Stimulated activated naive CD8-positive, alpha-beta T cell treated with anti-CD3 and anti-CD28 coated beads, Interleukin-15, Interleukin-2, amounts not matched to agents 100 U/mL and 50 U/mL, for 24 hours (primary cell): ENCODE measurements around the gene PCDHGA10.
A peak's percentile ranks its signal among the peaks of the same experiment; 100 is the strongest.
"Not testable (repeated sequence)": the region's sequence is repeated elsewhere in the genome, so short reads cannot be mapped to it uniquely, and the experiment has no call there.

Experiments used
- ATAC-seq: fragments of 150-1000 bp; cut with Tn5 transposase; one replicate; pipeline ENCODE4 v1.10.0; 2021
- DNase-seq: peaks from one replicate; pipeline ENCODE4 v3.0.0; 2021

PCDHGA10 gene

DNA sequence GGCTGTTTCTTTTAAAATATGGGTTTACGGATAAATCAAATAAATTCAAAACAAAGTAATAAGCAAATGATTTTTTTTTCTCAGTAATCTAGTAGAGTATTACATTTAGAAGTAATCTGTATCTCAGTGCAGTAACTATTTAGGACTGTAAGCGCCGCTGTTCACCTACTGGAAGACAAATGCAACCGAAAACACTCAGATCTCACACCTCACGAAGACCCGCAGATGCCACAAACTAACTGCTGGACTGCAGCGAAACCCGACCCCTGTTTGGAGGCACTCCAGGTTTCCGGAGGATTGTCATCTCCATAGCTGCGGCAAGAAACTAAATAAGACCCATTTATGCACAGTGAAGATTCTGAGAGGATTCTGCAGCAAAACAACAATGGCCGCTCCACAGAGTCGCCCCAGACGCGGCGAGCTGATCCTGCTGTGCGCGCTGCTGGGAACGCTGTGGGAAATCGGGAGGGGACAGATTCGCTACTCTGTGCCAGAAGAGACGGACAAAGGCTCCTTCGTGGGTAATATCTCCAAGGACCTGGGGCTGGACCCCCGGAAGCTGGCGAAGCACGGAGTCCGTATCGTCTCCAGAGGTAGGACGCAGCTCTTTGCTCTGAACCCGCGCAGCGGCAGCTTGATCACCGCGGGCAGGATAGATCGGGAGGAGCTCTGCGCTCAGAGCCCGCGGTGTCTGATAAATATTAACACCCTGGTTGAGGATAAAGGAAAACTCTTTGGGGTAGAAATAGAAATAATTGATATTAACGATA lies 20.2 kb upstream of the PCDHGA10 start, which contains the start of gene PCDHGA8:
PCDHGA8 (plus strand) TSS at position 205 of the 770 bp plus-strand sequence; CDS start at position 386, 181 bp downstream.
- ATAC-seq: no peak
- DNase-seq: no peak

- no peak for ATAC-seq
These were observed 19.5 kb upstream of the PCDHGA10 start for GRCh38 chr5:141393267-141393666.

GRCh38 chr5:141394401-141395187 lies 18.2 kb upstream of the PCDHGA10 start:
- DNase-seq, ATAC-seq: not testable (repeated sequence)

More at GRCh38 chr5:141393267-141393666, 19.5 kb upstream of the PCDHGA10 start:
- DNase-seq: no peak

DNA sequence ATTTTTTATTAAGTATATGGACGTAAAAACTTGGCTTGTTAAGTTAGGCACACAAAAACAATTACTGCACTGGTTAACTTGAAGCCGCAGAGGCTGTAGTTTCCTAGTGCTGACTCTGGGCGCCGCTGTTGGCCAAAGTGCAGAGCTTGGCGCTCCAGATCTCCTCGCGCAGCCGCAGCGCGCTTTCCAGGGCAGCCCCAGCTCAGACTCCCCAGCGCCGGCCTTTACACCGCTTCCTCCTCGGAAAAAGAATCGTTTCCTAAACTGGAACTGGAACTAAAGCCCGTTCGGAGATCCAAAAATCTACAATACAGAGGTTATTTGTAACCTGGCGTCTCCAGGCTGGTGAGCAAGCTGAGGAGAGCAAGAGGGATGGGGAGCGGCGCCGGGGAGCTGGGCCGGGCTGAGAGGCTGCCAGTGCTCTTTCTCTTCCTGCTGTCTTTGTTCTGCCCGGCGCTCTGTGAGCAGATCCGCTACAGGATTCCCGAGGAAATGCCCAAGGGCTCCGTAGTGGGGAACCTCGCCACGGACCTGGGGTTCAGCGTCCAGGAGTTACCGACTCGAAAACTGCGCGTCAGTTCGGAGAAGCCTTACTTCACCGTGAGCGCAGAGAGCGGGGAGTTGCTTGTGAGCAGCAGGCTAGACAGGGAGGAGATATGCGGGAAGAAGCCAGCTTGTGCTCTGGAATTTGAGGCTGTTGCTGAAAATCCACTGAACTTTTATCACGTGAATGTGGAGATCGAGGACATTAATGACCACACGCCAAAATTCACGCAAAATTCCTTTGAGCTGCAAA lies 14.8 kb upstream of the PCDHGA10 start, which contains the start of gene PCDHGB5:
PCDHGB5 (plus strand) TSS at position 192 of the 796 bp plus-strand sequence; CDS start at position 373, 181 bp downstream.
- not testable (repeated sequence) for ATAC-seq
- peak; percentile 43 for DNase-seq

GRCh38 chr5:141398608-141399007 lies 14.2 kb upstream of the PCDHGA10 start:
- no peak for ATAC-seq

GRCh38 chr5:141399555-141400258 lies 13.1 kb upstream of the PCDHGA10 start:
- no peak for DNase-seq
- ATAC-seq: no peak

More at GRCh38 chr5:141398608-141399007, 14.2 kb upstream of the PCDHGA10 start:
- no peak for DNase-seq

GRCh38 chr5:141402553-141403243 lies 10.1 kb upstream of the PCDHGA10 start, which contains the start of gene PCDHGA9:
TSS of gene PCDHGA9 (plus strand) at chr5:141402778. CDS start at chr5:141402953, 175 bp downstream.
- DNase-seq (no peak), ATAC-seq (no peak)

DNA sequence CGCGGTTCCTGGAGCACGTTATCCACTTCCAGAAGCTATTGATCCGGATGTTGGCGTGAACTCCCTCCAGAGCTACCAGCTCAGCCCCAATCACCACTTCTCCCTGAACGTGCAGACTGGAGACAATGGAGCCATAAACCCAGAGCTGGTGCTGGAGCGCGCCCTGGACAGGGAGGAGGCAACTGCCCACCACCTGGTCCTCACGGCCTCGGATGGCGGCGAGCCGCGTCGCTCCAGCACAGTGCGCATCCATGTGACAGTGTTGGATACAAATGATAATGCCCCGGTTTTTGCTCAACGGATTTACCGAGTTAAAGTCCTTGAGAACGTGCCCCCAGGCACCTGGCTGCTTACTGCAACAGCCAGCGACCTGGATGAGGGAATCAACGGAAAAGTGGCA lies 9.4 kb upstream of the PCDHGA10 start:
- DNase-seq: no peak

DNA sequence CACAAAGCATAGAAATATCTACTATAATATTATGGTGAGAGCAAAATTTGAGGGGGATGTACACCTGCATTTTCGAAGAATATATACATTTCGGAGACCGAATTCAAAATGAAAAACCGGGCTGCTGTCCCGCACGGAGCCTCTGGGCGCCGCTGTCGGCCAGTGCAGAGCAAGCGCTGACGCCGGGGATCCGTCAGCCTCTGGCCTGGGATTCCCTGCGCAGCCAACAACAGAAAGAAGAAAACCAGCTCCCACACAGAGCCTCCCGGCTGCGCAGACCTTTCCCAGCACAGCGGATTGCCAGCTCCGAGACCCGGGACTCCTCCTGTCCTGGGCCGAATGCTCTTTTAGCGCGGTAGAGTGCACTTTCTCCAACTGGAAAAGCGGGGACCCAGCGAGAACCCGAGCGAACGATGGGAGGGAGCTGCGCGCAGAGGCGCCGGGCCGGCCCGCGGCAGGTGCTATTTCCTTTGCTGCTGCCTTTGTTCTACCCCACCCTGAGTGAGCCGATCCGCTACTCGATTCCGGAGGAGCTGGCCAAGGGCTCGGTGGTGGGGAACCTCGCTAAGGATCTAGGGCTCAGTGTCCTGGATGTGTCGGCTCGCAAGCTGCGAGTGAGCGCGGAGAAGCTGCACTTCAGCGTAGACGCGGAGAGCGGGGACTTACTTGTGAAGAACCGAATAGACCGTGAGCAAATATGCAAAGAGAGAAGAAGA lies 4.8 kb upstream of the PCDHGA10 start, which contains the start of gene PCDHGB6:
PCDHGB6 (plus strand) TSS at position 232 of the 716 bp plus-strand sequence; CDS start at position 414, 182 bp downstream.
- DNase-seq (peak; percentile 51), ATAC-seq (peak; percentile 40)

More for the DNA sequence above, 9.4 kb upstream of the PCDHGA10 start:
- ATAC-seq: no peak

- ATAC-seq (no peak), DNase-seq (no peak)
These were observed 3.0 kb upstream of the PCDHGA10 start for GRCh38 chr5:141409598-141410306.

DNA sequence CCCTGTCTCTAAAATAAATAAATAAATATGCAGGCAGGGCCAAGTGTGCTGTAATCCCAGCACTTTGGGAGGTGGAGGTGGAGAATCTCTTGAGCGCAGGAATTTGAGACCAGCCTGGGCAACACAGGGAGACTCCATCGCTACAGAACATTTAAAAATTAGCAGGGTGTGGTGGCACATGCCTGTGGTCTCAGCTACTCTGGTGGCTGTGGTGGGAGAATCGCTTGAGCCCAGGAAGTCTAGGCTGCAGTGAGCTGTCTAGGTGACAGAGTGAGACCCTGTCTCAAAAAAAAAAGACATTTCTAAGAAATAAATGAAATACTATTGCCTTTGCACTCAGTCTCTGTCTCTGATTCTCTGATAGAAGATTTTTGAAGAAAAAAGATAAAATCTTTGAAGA lies 1.2 kb upstream of the PCDHGA10 start:
- no peak for DNase-seq

GRCh38 chr5:141413540-141414069 lies 818 bp downstream of the PCDHGA10 start:
- ATAC-seq: no peak

More for the DNA sequence above, 1.2 kb upstream of the PCDHGA10 start:
- no peak for ATAC-seq

DNA sequence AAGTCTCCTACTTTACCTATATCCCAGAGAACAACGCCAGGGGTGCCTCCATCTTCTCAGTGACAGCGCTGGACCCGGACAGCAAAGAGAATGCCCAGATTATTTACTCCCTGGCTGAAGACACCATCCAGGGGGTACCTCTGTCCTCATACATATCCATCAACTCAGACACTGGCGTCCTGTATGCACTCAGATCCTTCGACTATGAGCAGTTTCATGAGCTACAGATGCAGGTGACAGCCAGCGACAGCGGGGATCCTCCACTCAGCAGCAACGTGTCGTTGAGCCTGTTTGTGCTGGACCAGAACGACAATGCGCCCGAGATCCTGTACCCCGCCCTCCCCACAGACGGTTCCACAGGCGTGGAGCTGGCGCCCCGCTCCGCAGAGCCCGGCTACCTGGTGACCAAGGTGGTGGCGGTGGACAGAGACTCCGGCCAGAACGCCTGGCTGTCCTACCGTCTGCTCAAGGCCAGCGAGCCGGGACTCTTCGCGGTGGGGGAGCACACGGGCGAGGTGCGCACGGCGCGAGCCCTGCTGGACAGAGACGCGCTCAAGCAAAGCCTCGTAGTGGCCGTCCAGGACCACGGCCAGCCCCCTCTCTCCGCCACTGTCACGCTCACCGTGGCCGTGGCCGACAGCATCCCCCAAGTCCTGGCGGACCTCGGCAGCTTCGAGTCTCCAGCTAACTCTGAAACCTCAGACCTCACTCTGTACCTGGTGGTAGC lies 1.9 kb downstream of the PCDHGA10 start:
- DNase-seq, ATAC-seq: not testable (repeated sequence)

More at GRCh38 chr5:141413540-141414069, 818 bp downstream of the PCDHGA10 start:
- DNase-seq: no peak

DNA sequence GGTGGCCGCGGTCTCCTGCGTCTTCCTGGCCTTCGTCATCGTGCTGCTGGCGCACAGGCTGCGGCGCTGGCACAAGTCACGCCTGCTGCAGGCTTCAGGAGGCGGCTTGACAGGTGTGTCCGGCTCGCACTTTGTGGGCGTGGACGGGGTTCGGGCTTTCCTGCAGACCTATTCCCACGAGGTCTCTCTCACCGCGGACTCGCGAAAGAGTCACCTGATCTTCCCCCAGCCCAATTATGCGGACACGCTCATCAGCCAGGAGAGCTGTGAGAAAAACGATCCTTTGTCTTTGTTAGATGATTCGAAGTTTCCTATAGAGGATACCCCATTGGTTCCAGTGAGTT lies 2.5 kb downstream of the PCDHGA10 start:
- not testable (repeated sequence) for DNase-seq

DNA sequence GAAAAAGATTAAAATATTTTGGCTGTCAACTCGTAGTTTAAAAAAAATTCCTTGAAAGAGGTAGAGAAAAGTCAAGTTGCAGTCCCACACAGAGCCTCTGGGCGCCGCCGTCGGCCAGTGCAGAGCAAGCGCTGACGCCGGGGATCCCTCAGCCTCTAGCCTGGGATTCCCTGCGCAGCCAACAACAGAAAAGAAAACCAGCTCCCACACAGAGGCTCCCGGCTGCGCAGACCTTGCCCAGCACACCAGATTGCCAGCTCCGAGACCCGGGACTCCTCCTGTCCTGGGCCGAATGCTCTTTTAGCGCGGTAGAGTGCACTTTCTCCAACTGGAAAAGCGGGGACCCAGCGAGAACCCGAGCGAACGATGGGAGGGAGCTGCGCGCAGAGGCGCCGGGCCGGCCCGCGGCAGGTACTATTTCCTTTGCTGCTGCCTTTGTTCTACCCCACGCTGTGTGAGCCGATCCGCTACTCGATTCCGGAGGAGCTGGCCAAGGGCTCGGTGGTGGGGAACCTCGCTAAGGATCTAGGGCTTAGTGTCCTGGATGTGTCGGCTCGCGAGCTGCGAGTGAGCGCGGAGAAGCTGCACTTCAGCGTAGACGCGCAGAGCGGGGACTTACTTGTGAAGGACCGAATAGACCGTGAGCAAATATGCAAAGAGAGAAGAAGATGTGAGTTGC lies 4.8 kb downstream of the PCDHGA10 start, which contains the start of gene PCDHGB7:
PCDHGB7 (plus strand) TSS at position 184 of the 679 bp plus-strand sequence; CDS start at position 367, 183 bp downstream.
- DNase-seq: peak; percentile 65
- peak; percentile 72 for ATAC-seq

More for the DNA sequence above, 2.5 kb downstream of the PCDHGA10 start:
- ATAC-seq: not testable (repeated sequence)

- DNase-seq (no peak), ATAC-seq (no peak)
These were observed 6.5 kb downstream of the PCDHGA10 start for GRCh38 chr5:141419074-141419880.
